Measurements from ENCODE around the gene S1PR1.
A peak's percentile ranks its signal among the peaks of the same experiment; 100 is the strongest.

S1PR1 gene

DNA sequence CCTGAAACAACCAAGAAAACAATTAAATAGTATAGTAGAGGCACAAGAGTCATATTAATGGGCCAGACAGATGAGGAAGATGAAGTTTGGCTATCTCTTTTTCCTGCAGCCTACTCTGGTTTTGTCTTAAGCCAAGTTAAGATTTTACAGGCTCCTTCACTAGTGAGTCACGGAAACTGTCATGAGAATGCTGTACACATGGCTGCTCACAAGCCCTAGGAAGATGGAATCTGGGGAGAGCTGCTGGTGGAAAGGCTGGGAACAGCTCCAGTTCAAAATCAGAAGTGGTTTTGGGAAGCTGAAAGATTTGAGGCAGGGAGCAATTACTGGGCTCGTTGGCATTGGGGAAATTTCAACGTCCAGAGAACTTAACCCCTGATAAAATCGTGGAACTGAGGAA, 46.4 kb upstream of the S1PR1 start:
- DNase-seq, result peak; percentile 20
- Histone ChIP-seq H2BK15ac (ENCODE audit: low read depth, poor library complexity, severe bottlenecking) (no peak overlapping the region), H3K9ac (ENCODE audit: low read length) (no peak overlapping the region), H2BK5ac (ENCODE audit: low read depth, low read length, poor library complexity, severe bottlenecking) (no peak overlapping the region), H3K14ac (ENCODE audit: low read length in 2 of 2) (no peak overlapping the region), H3K27me3 (ENCODE audit: control insufficient read depth in 1 of 2, insufficient read depth in 1 of 2, low read length in 2 of 2) (no peaks in the 10 kb centered on the region), H4K8ac (ENCODE audit: low read length) (no peak overlapping the region), H3K36me3 (ENCODE audit: control insufficient read depth in 1 of 2, insufficient read depth in 2 of 2, low read depth in 1 of 2, low read length in 2 of 2) (no peaks in the 10 kb centered on the region), H4K91ac (ENCODE audit: low read length) (no peak overlapping the region), H3K27ac (ENCODE audit: low read length, poor library complexity, severe bottlenecking) (no peak overlapping the region), H3K18ac (ENCODE audit: low read depth in 1 of 2, low read length in 2 of 2) (no peak overlapping the region), H2AK5ac (ENCODE audit: low read length, severe bottlenecking) (no peak overlapping the region), H3K79me1 (replicated peaks; ENCODE audit: low read length, poor library complexity, severe bottlenecking) (no peaks in the 10 kb centered on the region), H2BK120ac (ENCODE audit: low read depth, low read length) (no peak overlapping the region), H3K4ac (ENCODE audit: low read depth in 1 of 2, low read length in 2 of 2) (no peak overlapping the region), H3K23ac (ENCODE audit: low read length in 2 of 2) (no peak overlapping the region), H2BK12ac (ENCODE audit: low read length in 2 of 2) (no peak overlapping the region), H3K9me3 (ENCODE audit: control insufficient read depth, low read length) (no peaks in the 10 kb centered on the region), H3K4me2 (ENCODE audit: low read length, poor library complexity, severe bottlenecking) (no peak overlapping the region), H3K4me3 (ENCODE audit: insufficient read depth in 1 of 2, low read depth in 1 of 2, low read length in 2 of 2) (no peak overlapping the region), H3K4me1 (ENCODE audit: control insufficient read depth, insufficient read depth, low read depth, low read length) (peaks cover 4% of the 10 kb centered on the region), H2AFZ (ENCODE audit: low read depth, low read length) (no peak overlapping the region)
- WGBS, result 90% methylated on average over 3 of the region's 4 CpGs

DNA sequence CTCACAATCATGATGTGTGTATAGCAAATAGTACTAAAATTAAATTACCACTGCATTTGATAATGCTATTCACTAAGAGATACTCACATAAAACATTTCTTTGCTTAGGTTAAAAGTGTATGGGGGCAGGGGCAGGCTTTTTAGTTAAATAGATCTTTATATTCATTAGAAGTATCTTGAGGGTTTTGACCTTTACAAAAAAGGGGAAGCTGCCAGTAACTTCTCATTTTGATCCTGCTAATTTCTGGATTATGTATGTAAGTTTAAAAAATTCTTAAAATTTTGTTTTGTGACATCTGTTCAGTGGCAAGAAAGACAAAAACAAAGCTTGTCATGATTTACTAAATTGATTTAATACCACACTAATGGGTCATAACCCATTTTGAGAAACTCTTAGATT, 45.8 kb upstream of the S1PR1 start:
- Histone ChIP-seq H2AK5ac (ENCODE audit: low read length, severe bottlenecking) (no peak overlapping the region), H3K9me3 (ENCODE audit: control insufficient read depth, low read length) (no peaks in the 10 kb centered on the region), H4K91ac (ENCODE audit: low read length) (no peak overlapping the region), H3K4me3 (ENCODE audit: insufficient read depth in 1 of 2, low read depth in 1 of 2, low read length in 2 of 2) (no peak overlapping the region), H3K79me1 (replicated peaks; ENCODE audit: low read length, poor library complexity, severe bottlenecking) (no peaks in the 10 kb centered on the region), H2BK15ac (ENCODE audit: low read depth, poor library complexity, severe bottlenecking) (no peak overlapping the region), H3K27ac (ENCODE audit: low read length, poor library complexity, severe bottlenecking) (no peak overlapping the region), H2BK12ac (ENCODE audit: low read length in 2 of 2) (no peak overlapping the region), H3K4me1 (ENCODE audit: control insufficient read depth, insufficient read depth, low read depth, low read length) (peaks cover 4% of the 10 kb centered on the region), H3K9ac (ENCODE audit: low read length) (no peak overlapping the region), H2AFZ (ENCODE audit: low read depth, low read length) (no peak overlapping the region), H2BK120ac (ENCODE audit: low read depth, low read length) (no peak overlapping the region), H3K18ac (ENCODE audit: low read depth in 1 of 2, low read length in 2 of 2) (no peak overlapping the region), H3K14ac (ENCODE audit: low read length in 2 of 2) (no peak overlapping the region), H3K23ac (ENCODE audit: low read length in 2 of 2) (no peak overlapping the region), H3K27me3 (ENCODE audit: control insufficient read depth in 1 of 2, insufficient read depth in 1 of 2, low read length in 2 of 2) (no peaks in the 10 kb centered on the region), H4K8ac (ENCODE audit: low read length) (no peak overlapping the region), H2BK5ac (ENCODE audit: low read depth, low read length, poor library complexity, severe bottlenecking) (no peak overlapping the region), H3K4ac (ENCODE audit: low read depth in 1 of 2, low read length in 2 of 2) (no peak overlapping the region), H3K36me3 (ENCODE audit: control insufficient read depth in 1 of 2, insufficient read depth in 2 of 2, low read depth in 1 of 2, low read length in 2 of 2) (no peaks in the 10 kb centered on the region), H3K4me2 (ENCODE audit: low read length, poor library complexity, severe bottlenecking) (no peak overlapping the region)
- DNase-seq, result no peak

DNA sequence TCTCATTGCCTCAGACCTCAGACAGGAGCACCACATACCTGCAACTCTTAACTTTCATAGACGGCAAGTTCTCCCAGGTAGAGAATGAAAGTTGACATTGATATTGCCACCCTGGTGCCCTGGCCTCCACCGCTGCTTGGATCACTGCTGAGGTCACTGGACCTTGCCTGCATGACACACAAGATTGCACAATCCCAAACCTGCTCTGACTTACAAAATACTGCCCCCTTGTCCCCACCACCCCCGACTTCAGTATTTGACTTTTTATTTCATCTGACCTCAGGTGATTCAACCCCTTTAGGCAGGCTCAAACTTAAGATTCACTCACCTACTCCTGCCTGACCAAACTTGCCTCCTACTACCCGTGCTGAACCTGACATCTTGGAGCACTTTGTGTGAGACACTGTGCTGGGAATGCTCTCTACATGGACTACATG, 43.1 kb upstream of the S1PR1 start:
- H4K91ac ChIP-seq (ENCODE audit: low read length), result no peak overlapping the region
- no peak overlapping the region for H2BK15ac ChIP-seq (ENCODE audit: low read depth, poor library complexity, severe bottlenecking)
- no peak overlapping the region for H2BK12ac ChIP-seq (ENCODE audit: low read length in 2 of 2)
- no peaks in the 10 kb centered on the region for H3K36me3 ChIP-seq (ENCODE audit: control insufficient read depth in 1 of 2, insufficient read depth in 2 of 2, low read depth in 1 of 2, low read length in 2 of 2)
- no peak overlapping the region for H3K4me3 ChIP-seq (ENCODE audit: insufficient read depth in 1 of 2, low read depth in 1 of 2, low read length in 2 of 2)
- H3K9ac ChIP-seq (ENCODE audit: low read length), result no peak overlapping the region
- peak overlapping the region; percentile 61 for H2AK5ac ChIP-seq (ENCODE audit: low read length, severe bottlenecking)
- DNase-seq, result no peak
- H3K4me1 ChIP-seq (ENCODE audit: control insufficient read depth, insufficient read depth, low read depth, low read length), result peaks cover 4% of the 10 kb centered on the region
- no peak overlapping the region for H2AFZ ChIP-seq (ENCODE audit: low read depth, low read length)
- no peak overlapping the region for H3K4ac ChIP-seq (ENCODE audit: low read depth in 1 of 2, low read length in 2 of 2)
- no peaks in the 10 kb centered on the region for H3K79me1 ChIP-seq (replicated peaks; ENCODE audit: low read length, poor library complexity, severe bottlenecking)
- 91% methylated on average over 4 of the region's 4 CpGs for WGBS
- H2BK5ac ChIP-seq (ENCODE audit: low read depth, low read length, poor library complexity, severe bottlenecking), result no peak overlapping the region
- H3K27ac ChIP-seq (ENCODE audit: low read length, poor library complexity, severe bottlenecking), result no peak overlapping the region
- no peaks in the 10 kb centered on the region for H3K9me3 ChIP-seq (ENCODE audit: control insufficient read depth, low read length)
- no peak overlapping the region for H3K23ac ChIP-seq (ENCODE audit: low read length in 2 of 2)
- no peak overlapping the region for H3K14ac ChIP-seq (ENCODE audit: low read length in 2 of 2)
- H3K18ac ChIP-seq (ENCODE audit: low read depth in 1 of 2, low read length in 2 of 2), result no peak overlapping the region
- no peak overlapping the region for H2BK120ac ChIP-seq (ENCODE audit: low read depth, low read length)
- no peak overlapping the region for H4K8ac ChIP-seq (ENCODE audit: low read length)
- H3K4me2 ChIP-seq (ENCODE audit: low read length, poor library complexity, severe bottlenecking), result no peak overlapping the region
- H3K27me3 ChIP-seq (ENCODE audit: control insufficient read depth in 1 of 2, insufficient read depth in 1 of 2, low read length in 2 of 2), result no peaks in the 10 kb centered on the region

DNA sequence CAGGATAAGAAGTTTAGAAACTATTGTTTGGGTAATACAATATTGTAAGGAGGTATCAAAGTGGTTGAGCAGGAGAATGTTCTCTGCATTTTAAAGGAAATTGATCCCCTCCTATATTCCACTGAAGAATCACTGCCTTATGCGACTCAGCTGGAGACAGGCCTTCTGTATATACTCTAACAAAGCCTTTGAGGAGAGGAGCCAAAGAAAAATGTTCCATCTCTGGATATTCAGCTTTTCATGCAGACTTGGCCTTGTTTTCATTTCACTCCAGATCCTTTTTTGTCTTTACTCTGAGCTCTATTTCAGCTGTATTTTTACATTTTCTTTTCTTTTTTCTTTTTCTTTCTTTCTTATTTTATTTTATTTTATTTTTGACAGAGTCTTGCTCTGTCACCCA, 42.1 kb upstream of the S1PR1 start:
- Histone ChIP-seq H2BK5ac (ENCODE audit: low read depth, low read length, poor library complexity, severe bottlenecking) (no peak overlapping the region), H2BK12ac (ENCODE audit: low read length in 2 of 2) (no peak overlapping the region), H3K36me3 (ENCODE audit: control insufficient read depth in 1 of 2, insufficient read depth in 2 of 2, low read depth in 1 of 2, low read length in 2 of 2) (no peaks in the 10 kb centered on the region), H2AFZ (ENCODE audit: low read depth, low read length) (no peak overlapping the region), H2BK15ac (ENCODE audit: low read depth, poor library complexity, severe bottlenecking) (no peak overlapping the region), H3K27me3 (ENCODE audit: control insufficient read depth in 1 of 2, insufficient read depth in 1 of 2, low read length in 2 of 2) (no peaks in the 10 kb centered on the region), H3K27ac (ENCODE audit: low read length, poor library complexity, severe bottlenecking) (no peak overlapping the region), H3K4me3 (ENCODE audit: insufficient read depth in 1 of 2, low read depth in 1 of 2, low read length in 2 of 2) (no peak overlapping the region), H4K8ac (ENCODE audit: low read length) (no peak overlapping the region), H3K9me3 (ENCODE audit: control insufficient read depth, low read length) (no peaks in the 10 kb centered on the region), H2BK120ac (ENCODE audit: low read depth, low read length) (no peak overlapping the region), H3K18ac (ENCODE audit: low read depth in 1 of 2, low read length in 2 of 2) (no peak overlapping the region), H3K79me1 (replicated peaks; ENCODE audit: low read length, poor library complexity, severe bottlenecking) (no peaks in the 10 kb centered on the region), H3K9ac (ENCODE audit: low read length) (no peak overlapping the region), H3K23ac (ENCODE audit: low read length in 2 of 2) (no peak overlapping the region), H4K91ac (ENCODE audit: low read length) (no peak overlapping the region), H3K4ac (ENCODE audit: low read depth in 1 of 2, low read length in 2 of 2) (no peak overlapping the region), H3K4me1 (ENCODE audit: control insufficient read depth, insufficient read depth, low read depth, low read length) (peaks cover 4% of the 10 kb centered on the region), H3K14ac (ENCODE audit: low read length in 2 of 2) (no peak overlapping the region), H2AK5ac (ENCODE audit: low read length, severe bottlenecking) (no peak overlapping the region), H3K4me2 (ENCODE audit: low read length, poor library complexity, severe bottlenecking) (no peak overlapping the region)
- no peak for DNase-seq
- WGBS, result 94% methylated on average over 1 of the region's 1 CpG
